HEK293 (cell line): Measurements from ENCODE around the gene C19orf38.

Experiments used
- CTCF ChIP-seq: fragments of 450-650 bp; formaldehyde crosslinking; IDR thresholded peaks from 2 replicates; pipeline ENCODE4 v1.5.1; 2016; ENCODE audit warnings: missing biosample characterization, missing genetic modification characterization
- MZF1 ChIP-seq: fragments of 450-650 bp; formaldehyde crosslinking; IDR thresholded peaks from 2 replicates; pipeline ENCODE4 v1.5.1; 2017; ENCODE audit warnings: missing biosample characterization, missing genetic modification characterization, borderline replicate concordance
- PRDM10 ChIP-seq: fragments of 450-650 bp; formaldehyde crosslinking; IDR thresholded peaks from 2 replicates; pipeline ENCODE4 v1.5.1; 2016; ENCODE audit warnings: missing biosample characterization, missing genetic modification characterization
- REPIN1 ChIP-seq: fragments of 450-650 bp; formaldehyde crosslinking; IDR thresholded peaks from 2 replicates; pipeline ENCODE4 v1.5.1; 2017; ENCODE audit warnings: missing biosample characterization, missing genetic modification characterization, low read depth
- TRIM28 ChIP-seq: IDR thresholded peaks from 2 replicates; pipeline ENCODE4 v1.6.1; 2011; ENCODE audit warnings: low read length, control low read depth, borderline replicate concordance
- ZNF157 ChIP-seq: fragments of 450-650 bp; formaldehyde crosslinking; IDR thresholded peaks from 2 replicates; pipeline ENCODE4 v1.5.1; 2016; ENCODE audit warnings: missing biosample characterization, missing genetic modification characterization
- ZNF274 ChIP-seq, 2 experiments: fragments of 200-500 bp in 1 of 2; fragments of 450-650 bp in 1 of 2; sonication (Bioruptor generic) in 1 of 2; formaldehyde crosslinking in 1 of 2; IDR thresholded peaks; 2 replicates each; pipeline versions ENCODE4 v1.5.1 to v1.6.1; 2014 to 2016; ENCODE audit warnings: borderline replicate concordance in 1 of 2, inconsistent platforms in 1 of 2, low read length in 1 of 2, missing biosample characterization in 1 of 2, missing genetic modification characterization in 1 of 2
- ZNF335 ChIP-seq: fragments of 450-650 bp; formaldehyde crosslinking; conservative IDR thresholded peaks from 2 replicates; pipeline ENCODE4 v1.5.1; 2016; ENCODE audit warnings: missing biosample characterization, missing genetic modification characterization
- ZNF510 ChIP-seq: fragments of 450-650 bp; formaldehyde crosslinking; IDR thresholded peaks from 2 replicates; pipeline ENCODE4 v1.5.1; 2018; ENCODE audit warnings: mild to moderate bottlenecking, missing genetic modification characterization, missing biosample characterization; ENCODE audit not compliant: insufficient replicate concordance
- ZNF621 ChIP-seq: fragments of 450-650 bp; formaldehyde crosslinking; IDR thresholded peaks from 2 replicates; pipeline ENCODE4 v1.5.1; 2017; ENCODE audit warnings: missing biosample characterization, missing genetic modification characterization
- ZNF747 ChIP-seq: fragments of 450-650 bp; formaldehyde crosslinking; IDR thresholded peaks from 2 replicates; pipeline ENCODE4 v1.5.1; 2016; ENCODE audit warnings: missing biosample characterization, missing genetic modification characterization
- TF ChIP-seq, protein P1 (sequence below): fragments of 450-650 bp; formaldehyde crosslinking; IDR thresholded peaks from 2 replicates; pipeline ENCODE4 v1.5.1; 2016; ENCODE audit warnings: missing biosample characterization, missing genetic modification characterization

DNA sequence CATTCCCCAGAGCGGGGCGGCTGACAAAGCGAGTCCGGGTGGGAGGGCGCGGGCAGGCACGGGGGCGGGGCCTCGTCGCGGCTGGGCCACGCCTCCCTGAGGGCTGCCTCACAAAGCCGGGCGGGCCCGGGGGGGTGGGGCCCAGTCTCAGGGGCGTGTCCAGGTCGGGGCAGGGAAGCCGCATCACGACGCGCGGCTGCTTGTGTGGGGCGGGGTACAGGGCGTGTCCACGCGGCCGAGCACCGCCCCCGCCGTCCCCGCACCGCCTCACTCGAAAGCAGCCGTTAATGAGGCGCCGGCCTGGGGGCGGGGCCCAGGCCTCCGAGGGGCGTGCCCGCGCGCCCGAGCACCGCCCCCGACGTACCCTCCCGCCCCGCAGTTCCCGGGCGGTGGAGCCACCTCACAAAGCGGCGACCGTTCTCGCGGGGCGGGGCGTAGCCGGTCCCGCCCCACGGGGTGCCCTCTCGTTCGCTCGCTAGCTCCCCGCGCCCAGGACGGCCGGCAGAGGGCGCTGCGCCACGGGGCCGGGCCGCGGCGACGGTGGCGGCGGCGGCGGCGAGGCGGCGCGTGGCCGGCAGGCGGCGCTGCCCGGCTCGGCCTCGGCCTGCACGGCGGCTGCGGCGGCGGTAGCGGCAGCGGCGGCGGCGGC is 22.9 kb downstream of the C19orf38 start, which contains the start of gene CARM1:
- no peak for TF ChIP-seq ZNF274 (IDR thresholded peaks at IDR 0.05; ENCODE audit: low read length)
- TF ChIP-seq ZNF274 (tag by site-specific recombination; IDR thresholded peaks at IDR 0.05; ENCODE audit: borderline replicate concordance) = no peak
- TF ChIP-seq ZNF621 (tag by site-specific recombination) = no peak
- TF ChIP-seq ZNF335 (tag by site-specific recombination) = no peak
- TF ChIP-seq, protein P1, sequence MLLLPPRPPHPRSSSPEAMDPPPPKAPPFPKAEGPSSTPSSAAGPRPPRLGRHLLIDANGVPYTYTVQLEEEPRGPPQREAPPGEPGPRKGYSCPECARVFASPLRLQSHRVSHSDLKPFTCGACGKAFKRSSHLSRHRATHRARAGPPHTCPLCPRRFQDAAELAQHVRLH (tag by site-specific recombination) = no peak
- TF ChIP-seq CTCF (tag by site-specific recombination) = no peak
- no peak for TF ChIP-seq REPIN1 (tag by site-specific recombination)
- TF ChIP-seq MZF1 (tag by site-specific recombination) = no peak
- TF ChIP-seq ZNF747 (tag by site-specific recombination) = no peak
- no peak for TF ChIP-seq TRIM28
- no peak for TF ChIP-seq PRDM10
- no peak for TF ChIP-seq ZNF510 (tag by site-specific recombination)
- TF ChIP-seq ZNF157 (tag by site-specific recombination) = no peak
